Peyer's patch (tissue), 4 donors: ENCODE measurements around the gene BCL11A. TPM values are rescaled to one million over a fixed set of nuclear protein-coding genes. Genes with fewer than 3 reads are reported as not detected.

Experiments used
- DNase-seq, 3 donors: peaks; one replicate each; pipeline ENCODE4 v3.0.0-alpha.2; 2017 to 2019
- H3K27ac ChIP-seq, 4 donors: fragments of 200-600 bp; sonication (generic); one replicate each; pipeline ENCODE4 v1.5.1; 2016 to 2019
- H3K27me3 ChIP-seq, 2 donors: fragments of 200-600 bp; sonication (generic); one replicate each; pipeline ENCODE4 v1.5.1; 2019
- H3K36me3 ChIP-seq, 3 donors: fragments of 200-600 bp; sonication (generic); one replicate each; pipeline ENCODE4 v1.5.1; 2016 to 2019
- H3K4me1 ChIP-seq, 4 donors: fragments of 200-600 bp; sonication (generic); one replicate each; pipeline ENCODE4 v1.5.1; 2016 to 2019
- H3K4me3 ChIP-seq, 4 donors: fragments of 200-600 bp; sonication (generic); 1 replicate in 3 of 4; 2 replicates in 1 of 4; pipeline ENCODE4 v1.5.1; 2016 to 2019; ENCODE audit warnings: mild to moderate bottlenecking in 1 of 4
- H3K9me3 ChIP-seq, 4 donors: fragments of 200-600 bp; sonication (generic); one replicate each; pipeline ENCODE4 v1.5.1; 2016 to 2019; ENCODE audit warnings: mild to moderate bottlenecking in 1 of 4
- CTCF ChIP-seq, 6 experiments: fragments of 450-650 bp in 4 of 6; fragments of 200-600 bp in 2 of 6; sonication (generic) in 1 of 6; IDR thresholded peaks; one replicate each; pipeline ENCODE4 v1.5.1; 2017 to 2019; ENCODE audit warnings: antibody characterized with exemption in 6 of 6, mild to moderate bottlenecking in 3 of 6, moderate library complexity in 1 of 6
- POLR2A ChIP-seq, 2 donors: fragments of 450-650 bp; IDR thresholded peaks; one replicate each; pipeline ENCODE4 v1.5.1; 2017; ENCODE audit warnings: antibody characterized with exemption in 2 of 2, mild to moderate bottlenecking in 2 of 2, moderate library complexity in 2 of 2
- total RNA-seq, 4 donors: library from RNA; depleted of rRNA; stranded (reverse); fragments of >200 nt; gene quantifications; one replicate each; pipeline ENCODE4 v1.1.0, GENCODE V29; 2016

BCL11A gene
- total RNA-seq, 4 donors from 2014 or later, result 35.4 to 94.9 (median 68.8) TPM

GRCh38 chr2:60411295-60411694 is 142.2 kb downstream of the BCL11A start:
- no peaks in the 10 kb centered on the region for H3K4me1 ChIP-seq
- TF ChIP-seq POLR2A (IDR thresholded peaks at IDR 0.05) (no peak), CTCF (IDR thresholded peaks at IDR 0.05) (no peak)

GRCh38 chr2:60410456-60411146 is 142.9 kb downstream of the BCL11A start:
- H3K4me1 ChIP-seq, result no peaks in the 10 kb centered on the region
- no peak overlapping the region for H3K27ac ChIP-seq
- TF ChIP-seq POLR2A (IDR thresholded peaks at IDR 0.05) (no peak), CTCF (IDR thresholded peaks at IDR 0.05) (no peak)
- H3K27me3 ChIP-seq, result no peaks in the 10 kb centered on the region
- no peaks in the 10 kb centered on the region for H3K9me3 ChIP-seq
- DNase-seq, result no peak
- no peaks in the 10 kb centered on the region for H3K36me3 ChIP-seq
- no peak overlapping the region for H3K4me3 ChIP-seq

More at GRCh38 chr2:60411295-60411694, 142.2 kb downstream of the BCL11A start:
- Histone ChIP-seq H3K9me3 (no peaks in the 10 kb centered on the region), H3K36me3 (no peaks in the 10 kb centered on the region), H3K27ac (no peak overlapping the region), H3K4me3 (no peak overlapping the region), H3K27me3 (no peaks in the 10 kb centered on the region)
- no peak for DNase-seq

GRCh38 chr2:60409531-60409871 is 144.0 kb downstream of the BCL11A start:
- DNase-seq, result no peak
- Histone ChIP-seq H3K4me1 (no peaks in the 10 kb centered on the region), H3K9me3 (no peaks in the 10 kb centered on the region), H3K27me3 (no peaks in the 10 kb centered on the region), H3K27ac (no peak overlapping the region), H3K4me3 (no peak overlapping the region), H3K36me3 (no peaks in the 10 kb centered on the region)
- no peak for TF ChIP-seq POLR2A (IDR thresholded peaks at IDR 0.05)
- TF ChIP-seq CTCF (IDR thresholded peaks at IDR 0.05), result no peak

GRCh38 chr2:60408811-60409530 is 144.5 kb downstream of the BCL11A start:
- H3K4me3 ChIP-seq, result no peak overlapping the region
- DNase-seq, result no peak
- no peak overlapping the region for H3K27ac ChIP-seq
- no peaks in the 10 kb centered on the region for H3K4me1 ChIP-seq
- no peaks in the 10 kb centered on the region for H3K9me3 ChIP-seq
- H3K27me3 ChIP-seq, result no peaks in the 10 kb centered on the region
- TF ChIP-seq CTCF (IDR thresholded peaks at IDR 0.05) (no peak), POLR2A (IDR thresholded peaks at IDR 0.05) (no peak)
- no peaks in the 10 kb centered on the region for H3K36me3 ChIP-seq

- Histone ChIP-seq H3K27ac (no peak overlapping the region), H3K4me1 (no peaks in the 10 kb centered on the region), H3K4me3 (no peak overlapping the region), H3K9me3 (no peaks in the 10 kb centered on the region), H3K27me3 (no peaks in the 10 kb centered on the region), H3K36me3 (no peaks in the 10 kb centered on the region)
- no peak for TF ChIP-seq CTCF (IDR thresholded peaks at IDR 0.05)
- no peak for TF ChIP-seq POLR2A (IDR thresholded peaks at IDR 0.05)
- no peak for DNase-seq
Observed at GRCh38 chr2:60408207-60408606, 145.2 kb downstream of the BCL11A start.
